Neural cell (in vitro differentiated cells): Measurements from ENCODE around the gene COMMD8. TPM values are rescaled to one million over a fixed set of nuclear protein-coding genes. Genes with fewer than 3 reads are reported as not detected.

Experiments used
- H2AFZ ChIP-seq: fragments of 200-600, 300-800 bp; sonication (generic), shearing (Covaris generic); 2 replicates; pipeline ENCODE4 v1.6.0; 2014; ENCODE audit warnings: low read depth, mild to moderate bottlenecking, antibody characterized with exemption, low read length, moderate library complexity
- H3F3A ChIP-seq: fragments of 200-600 bp; shearing (Covaris generic); 2 replicates; pipeline ENCODE4 v1.6.1; 2016; ENCODE audit warnings: mild to moderate bottlenecking, moderate library complexity, mixed read lengths, antibody characterized with exemption, low read length; ENCODE audit not compliant: insufficient read depth, poor library complexity, severe bottlenecking
- H3K27ac ChIP-seq: fragments of 200-600, 300-800 bp; sonication (generic), shearing (Covaris generic); 2 replicates; pipeline ENCODE4 v1.5.1; 2014; ENCODE audit warnings: mild to moderate bottlenecking, low read length, moderate library complexity
- H3K27me3 ChIP-seq: fragments of 300-800, 200-600 bp; sonication (generic), shearing (Covaris generic); 2 replicates; pipeline ENCODE4 v1.6.0; 2014; ENCODE audit warnings: mild to moderate bottlenecking, low read depth, low read length, moderate library complexity; ENCODE audit not compliant: insufficient read depth
- H3K36me3 ChIP-seq: fragments of 300-800, 200-600 bp; sonication (generic), shearing (Covaris generic); 2 replicates; pipeline ENCODE4 v1.5.1; 2014; ENCODE audit warnings: mild to moderate bottlenecking, antibody characterized with exemption, low read length, moderate library complexity; ENCODE audit not compliant: insufficient read depth
- H3K4me2 ChIP-seq: fragments of 300-800, 200-600 bp; sonication (generic), shearing (Covaris generic); 2 replicates; pipeline ENCODE4 v1.6.0; 2014; ENCODE audit warnings: mild to moderate bottlenecking, low read length
- H3K4me3 ChIP-seq: fragments of 300-800, 200-600 bp; sonication (generic), shearing (Covaris generic); 2 replicates; pipeline ENCODE4 v1.5.1; 2014; ENCODE audit warnings: mild to moderate bottlenecking, low read length, moderate library complexity
- H3K79me2 ChIP-seq: fragments of 200-600 bp; shearing (Covaris generic); replicated peaks from 2 replicates; pipeline ENCODE4 v1.6.0; 2014; ENCODE audit warnings: mild to moderate bottlenecking, low read length, moderate library complexity; ENCODE audit not compliant: insufficient read depth
- H3K9ac ChIP-seq: fragments of 300-800, 200-600 bp; sonication (generic), shearing (Covaris generic); 2 replicates; pipeline ENCODE4 v1.6.1; 2016; ENCODE audit warnings: mild to moderate bottlenecking, low read length, mixed read lengths
- H3K9me2 ChIP-seq: fragments of 200-600 bp; shearing (Covaris generic); 2 replicates; pipeline ENCODE4 v1.6.1; 2016; ENCODE audit warnings: mild to moderate bottlenecking, low read length, mixed read lengths; ENCODE audit not compliant: insufficient read depth
- H3K9me3 ChIP-seq: fragments of 200-600, 300-800 bp; sonication (generic), shearing (Covaris generic); 2 replicates; pipeline ENCODE4 v1.6.1; 2016; ENCODE audit warnings: mild to moderate bottlenecking, mixed run types, low read length, moderate library complexity, mixed read lengths
- H4K20me1 ChIP-seq: fragments of 200-600 bp; shearing (Covaris generic); 2 replicates; pipeline ENCODE4 v1.6.1; 2016; ENCODE audit warnings: mild to moderate bottlenecking, mixed run types; ENCODE audit not compliant: insufficient read depth
- EP300 ChIP-seq: fragments of 450-650 bp; conservative IDR thresholded peaks from 2 replicates; pipeline ENCODE4 v1.6.1; 2014; ENCODE audit warnings: antibody characterized with exemption, mild to moderate bottlenecking, moderate library complexity; ENCODE audit not compliant: poor library complexity, severe bottlenecking
- EZH2 ChIP-seq: fragments of 200-600, 300-800 bp; shearing (Covaris generic), sonication (generic); IDR thresholded peaks from 2 replicates; pipeline ENCODE4 v1.6.1; 2014; ENCODE audit warnings: antibody characterized with exemption, low read length, borderline replicate concordance, mild to moderate bottlenecking; ENCODE audit not compliant: insufficient read depth, poor library complexity, severe bottlenecking
- MXI1 ChIP-seq: fragments of 450-650 bp; conservative IDR thresholded peaks from 2 replicates; pipeline ENCODE4 v1.6.1; 2014; ENCODE audit warnings: antibody characterized with exemption, mild to moderate bottlenecking; ENCODE audit not compliant: poor library complexity, severe bottlenecking
- POLR2AphosphoS5 ChIP-seq: IDR thresholded peaks from 2 replicates; pipeline ENCODE4 v1.6.1; 2012
- RAD21 ChIP-seq: fragments of 450-650 bp; conservative IDR thresholded peaks from 2 replicates; pipeline ENCODE4 v1.6.1; 2014; ENCODE audit warnings: antibody characterized with exemption, mild to moderate bottlenecking, moderate library complexity
- REST ChIP-seq: IDR thresholded peaks from 2 replicates; pipeline ENCODE4 v1.6.1; 2012; ENCODE audit warnings: borderline replicate concordance
- SMC3 ChIP-seq: fragments of 450-650 bp; conservative IDR thresholded peaks from 2 replicates; pipeline ENCODE4 v1.6.1; 2014; ENCODE audit warnings: antibody characterized with exemption, mild to moderate bottlenecking, moderate library complexity; ENCODE audit not compliant: poor library complexity
- TAF1 ChIP-seq: IDR thresholded peaks from 2 replicates; pipeline ENCODE4 v1.6.1; 2012; ENCODE audit warnings: low read depth
- polyA plus RNA-seq: library from polyadenylated mRNA; depleted of rRNA; stranded (reverse); fragments of >200 nt; gene quantifications from 2 replicates; pipeline ENCODE4 v1.2.3, GENCODE V29; 2014
- TF ChIP-seq, protein P1 (sequence below): fragments of 450-650 bp; IDR thresholded peaks from 2 replicates; pipeline ENCODE4 v1.5.1; 2014; ENCODE audit warnings: antibody characterized with exemption, mild to moderate bottlenecking, moderate library complexity; ENCODE audit not compliant: poor library complexity, severe bottlenecking

The COMMD8 gene
- polyA plus RNA-seq, 1 donor from 2014 or later, result 29.6 TPM

DNA sequence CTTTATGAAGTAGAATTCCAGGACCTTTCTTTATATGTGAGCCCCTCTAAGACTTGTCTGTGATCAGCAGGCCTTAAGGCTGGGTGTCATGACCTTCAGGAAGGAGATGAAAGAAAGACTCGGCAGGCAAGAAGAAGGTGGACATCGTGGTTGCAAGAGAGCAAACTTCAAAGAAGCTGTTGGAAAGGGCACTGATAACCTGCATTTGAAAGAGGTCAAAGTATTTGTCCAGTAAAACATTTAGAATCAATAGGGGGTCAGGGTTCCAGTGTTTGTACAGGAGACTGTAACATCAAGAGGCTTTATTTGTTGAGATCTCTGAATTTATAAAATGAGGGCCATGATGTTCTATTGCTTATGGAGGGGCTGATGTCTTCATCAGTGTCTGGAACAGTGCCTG is 44.2 kb downstream of the COMMD8 start:
- H3K27me3 ChIP-seq, result no peaks in the 10 kb centered on the region

GRCh38 chr4:47418147-47418546 is 45.4 kb downstream of the COMMD8 start:
- no peaks in the 10 kb centered on the region for H3K9me2 ChIP-seq
- no peaks in the 10 kb centered on the region for H3K79me2 ChIP-seq
- no peaks in the 10 kb centered on the region for H3K27me3 ChIP-seq
- H4K20me1 ChIP-seq, result no peaks in the 10 kb centered on the region
- no peaks in the 10 kb centered on the region for H3K9me3 ChIP-seq
- H3K4me2 ChIP-seq, result no peak overlapping the region
- no peak overlapping the region for H3K27ac ChIP-seq
- no peak overlapping the region for H3K4me3 ChIP-seq
- H3F3A ChIP-seq, result no peaks in the 10 kb centered on the region
- no peaks in the 10 kb centered on the region for H3K36me3 ChIP-seq
- H2AFZ ChIP-seq, result no peak overlapping the region
- no peak overlapping the region for H3K9ac ChIP-seq
- no peak for TF ChIP-seq POLR2AphosphoS5
- TF ChIP-seq RAD21, result no peak
- no peak for TF ChIP-seq EP300
- TF ChIP-seq EZH2, result no peak
- no peak for TF ChIP-seq TAF1
- TF ChIP-seq MXI1, result no peak
- no peak for TF ChIP-seq REST
- TF ChIP-seq, protein P1, sequence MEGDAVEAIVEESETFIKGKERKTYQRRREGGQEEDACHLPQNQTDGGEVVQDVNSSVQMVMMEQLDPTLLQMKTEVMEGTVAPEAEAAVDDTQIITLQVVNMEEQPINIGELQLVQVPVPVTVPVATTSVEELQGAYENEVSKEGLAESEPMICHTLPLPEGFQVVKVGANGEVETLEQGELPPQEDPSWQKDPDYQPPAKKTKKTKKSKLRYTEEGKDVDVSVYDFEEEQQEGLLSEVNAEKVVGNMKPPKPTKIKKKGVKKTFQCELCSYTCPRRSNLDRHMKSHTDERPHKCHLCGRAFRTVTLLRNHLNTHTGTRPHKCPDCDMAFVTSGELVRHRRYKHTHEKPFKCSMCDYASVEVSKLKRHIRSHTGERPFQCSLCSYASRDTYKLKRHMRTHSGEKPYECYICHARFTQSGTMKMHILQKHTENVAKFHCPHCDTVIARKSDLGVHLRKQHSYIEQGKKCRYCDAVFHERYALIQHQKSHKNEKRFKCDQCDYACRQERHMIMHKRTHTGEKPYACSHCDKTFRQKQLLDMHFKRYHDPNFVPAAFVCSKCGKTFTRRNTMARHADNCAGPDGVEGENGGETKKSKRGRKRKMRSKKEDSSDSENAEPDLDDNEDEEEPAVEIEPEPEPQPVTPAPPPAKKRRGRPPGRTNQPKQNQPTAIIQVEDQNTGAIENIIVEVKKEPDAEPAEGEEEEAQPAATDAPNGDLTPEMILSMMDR, result no peak

More for the DNA sequence above, 44.2 kb downstream of the COMMD8 start:
- no peak overlapping the region for H3K27ac ChIP-seq
- TF ChIP-seq REST (no peak), TAF1 (no peak), EZH2 (no peak), MXI1 (no peak), EP300 (no peak), SMC3 (no peak), RAD21 (no peak), POLR2AphosphoS5 (no peak)
- TF ChIP-seq, protein P1, result no peak
- no peak overlapping the region for H2AFZ ChIP-seq
- no peaks in the 10 kb centered on the region for H3K79me2 ChIP-seq
- no peaks in the 10 kb centered on the region for H3K36me3 ChIP-seq
- H3K9ac ChIP-seq, result no peak overlapping the region
- H3F3A ChIP-seq, result no peaks in the 10 kb centered on the region
- no peaks in the 10 kb centered on the region for H4K20me1 ChIP-seq
- no peaks in the 10 kb centered on the region for H3K9me3 ChIP-seq
- no peaks in the 10 kb centered on the region for H3K9me2 ChIP-seq
- no peak overlapping the region for H3K4me2 ChIP-seq
- H3K4me3 ChIP-seq, result no peak overlapping the region
